PC-9 (cell line): ENCODE data around the gene VPS50. TPM values are rescaled to one million over a fixed set of nuclear protein-coding genes. Genes with fewer than 3 reads are reported as not detected.

Source experiments
- BruUV-seq: library from RNA; stranded (reverse); fragments of 400-500 nt; replicated peaks from 2 replicates; lab custom pipeline; 2021; lab: Mats Ljungman, UMichigan
- CTCF ChIA-PET: fragments of 300-600 bp; sonication (Branson Sonifier 250); formaldehyde crosslinking; loops from one replicate; lab custom pipeline; 2022; ENCODE audit warnings: antibody characterized with exemption; lab: Charles Lee
- POLR2A ChIA-PET: fragments of 300-600 bp; sonication (Branson Sonifier 250); formaldehyde crosslinking; loops from one replicate; lab custom pipeline; 2022; ENCODE audit warnings: antibody characterized with exemption; ENCODE audit not compliant: unreplicated experiment; lab: Charles Lee
- DNase-seq, 2 experiments: peaks; one replicate each; pipeline versions ENCODE4 v3.0.0 to v3.0.0-alpha.2; 2015 to 2022; ENCODE audit warnings: mixed read lengths in 1 of 2
- H2AFZ ChIP-seq: fragments of 200-600 bp; sonication (generic); 2 replicates; pipeline ENCODE4 v1.8.1; 2017; ENCODE audit warnings: antibody characterized with exemption
- H3F3A ChIP-seq: fragments of 200-600 bp; sonication (generic); 2 replicates; pipeline ENCODE4 v1.8.1; 2017; ENCODE audit warnings: antibody characterized with exemption, mild to moderate bottlenecking, low read depth; ENCODE audit not compliant: insufficient read depth
- H3K27ac ChIP-seq: fragments of 200-600 bp; sonication (generic); 2 replicates; pipeline ENCODE4 v1.6.1; 2016; ENCODE audit warnings: mixed run types
- H3K27me3 ChIP-seq: fragments of 200-600 bp; sonication (generic); 2 replicates; pipeline ENCODE4 v1.6.1; 2016; ENCODE audit warnings: low read depth, mixed run types; ENCODE audit not compliant: insufficient read depth
- H3K36me3 ChIP-seq: fragments of 200-600 bp; sonication (generic); 2 replicates; pipeline ENCODE4 v1.6.1; 2016; ENCODE audit warnings: low read depth, mixed run types
- H3K4me1 ChIP-seq: fragments of 200-600 bp; sonication (generic); replicated peaks from 2 replicates; pipeline ENCODE4 v1.6.1; 2016; ENCODE audit warnings: mixed run types; ENCODE audit not compliant: insufficient read depth
- H3K4me2 ChIP-seq: fragments of 200-600 bp; sonication (generic); 2 replicates; pipeline ENCODE4 v1.6.1; 2017; ENCODE audit warnings: mixed run types
- H3K4me3 ChIP-seq: fragments of 200-600 bp; sonication (generic); 2 replicates; pipeline ENCODE4 v1.6.1; 2016; ENCODE audit warnings: mixed run types
- H3K79me2 ChIP-seq: fragments of 200-600 bp; sonication (generic); 2 replicates; pipeline ENCODE4 v1.6.1; 2017; ENCODE audit warnings: low read depth, mixed run types
- H3K9me2 ChIP-seq: fragments of 200-600 bp; sonication (generic); 2 replicates; pipeline ENCODE4 v1.8.1; 2017; ENCODE audit warnings: mild to moderate bottlenecking; ENCODE audit not compliant: insufficient read depth
- H3K9me3 ChIP-seq: fragments of 200-600 bp; sonication (generic); 2 replicates; pipeline ENCODE4 v1.8.1; 2016; ENCODE audit warnings: low read depth; ENCODE audit not compliant: insufficient read depth
- H4K20me1 ChIP-seq: fragments of 200-600 bp; sonication (generic); 2 replicates; pipeline ENCODE4 v1.8.1; 2017; ENCODE audit not compliant: insufficient read depth
- CTCF ChIP-seq: fragments of 200-600 bp; sonication (generic); conservative IDR thresholded peaks from 2 replicates; pipeline ENCODE4 v1.6.1; 2017; ENCODE audit warnings: mixed run types, antibody characterized with exemption, mild to moderate bottlenecking, moderate library complexity
- EZH2 ChIP-seq: fragments of 200-600 bp; sonication (generic); IDR thresholded peaks from 2 replicates; pipeline ENCODE4 v1.8.0; 2017; ENCODE audit warnings: antibody characterized with exemption, low read depth
- intact Hi-C: fragments of 100-400 bp; cut with micrococcal nuclease; formaldehyde crosslinking; loops from one replicate; pipeline ENCODE4 v1.10.0; 2022; ENCODE audit not compliant: unreplicated experiment
- total RNA-seq: library from RNA; stranded (reverse); gene quantifications from 2 replicates; pipeline ENCODE4 v1.2.3, GENCODE V29; 2021

Gene VPS50
- total RNA-seq, 1 experiment from 2014 or later = 32.2 TPM

GRCh38 chr7:93407239-93407638 is 175.1 kb downstream of the VPS50 start:
- no TSS peak for BruUV-seq
- no peak for DNase-seq
- intact Hi-C loops = no loop called here
- Histone ChIP-seq H3K4me2 (no peak overlapping the region), H3K9me2 (no peaks in the 10 kb centered on the region), H4K20me1 (no peaks in the 10 kb centered on the region), H3K79me2 (no peaks in the 10 kb centered on the region), H3F3A (no peaks in the 10 kb centered on the region), H3K27me3 (no peaks in the 10 kb centered on the region), H3K9me3 (no peaks in the 10 kb centered on the region), H3K27ac (no peak overlapping the region), H3K4me3 (no peak overlapping the region), H3K36me3 (no peaks in the 10 kb centered on the region), H3K4me1 (no peaks in the 10 kb centered on the region), H2AFZ (no peak overlapping the region)
- POLR2A ChIA-PET = no interaction called here
- TF ChIP-seq EZH2 (no peak), CTCF (no peak)
- CTCF ChIA-PET = no interaction called here

- CTCF ChIA-PET = no interaction called here
- no peak overlapping the region for H2AFZ ChIP-seq
- no peak overlapping the region for H3K4me3 ChIP-seq
Measured at GRCh38 chr7:93409324-93409723, 177.2 kb downstream of the VPS50 start.

More at GRCh38 chr7:93409324-93409723, 177.2 kb downstream of the VPS50 start:
- no peaks in the 10 kb centered on the region for H3K79me2 ChIP-seq
- no peaks in the 10 kb centered on the region; the same call in 1 of the 2 replicates for H4K20me1 ChIP-seq
- no peaks in the 10 kb centered on the region for H3K9me3 ChIP-seq
- no peaks in the 10 kb centered on the region for H3K36me3 ChIP-seq
- no peak for DNase-seq
- no peak overlapping the region for H3K4me2 ChIP-seq
- H3K9me2 ChIP-seq = no peaks in the 10 kb centered on the region
- intact Hi-C loops = no loop called here
- no peak for TF ChIP-seq EZH2
- TF ChIP-seq CTCF = no peak
- no peak overlapping the region for H3K27ac ChIP-seq
- H3K27me3 ChIP-seq = no peaks in the 10 kb centered on the region
- no TSS peak for BruUV-seq
- POLR2A ChIA-PET = no interaction called here
- no peaks in the 10 kb centered on the region; the same call in 1 of the 2 replicates for H3F3A ChIP-seq
- peaks cover 4% of the 10 kb centered on the region for H3K4me1 ChIP-seq

Other genes with a start within 250 kb of the VPS50 start
- 7.0 and 12.1 TPM in 2 replicates for gene SAMD9, start 114.4 kb upstream of the VPS50 start, total RNA-seq
- 3.6 and 4.1 TPM in 2 replicates for gene SAMD9L, start 84.0 kb upstream of the VPS50 start, total RNA-seq
- not detected in 2 replicates for gene HEPACAM2, start 5.9 kb upstream of the VPS50 start, total RNA-seq